SU-DHL-6 (cell line): Measurements from ENCODE around the gene LRP3.

Source experiments
- H2AFZ ChIP-seq: fragments of 200-600 bp; sonication (generic); 2 replicates; pipeline ENCODE4 v1.6.1; 2014; ENCODE audit warnings: low read depth, mild to moderate bottlenecking, moderate library complexity, mixed read lengths, antibody characterized with exemption, low read length; ENCODE audit not compliant: severe bottlenecking
- H3F3A ChIP-seq: fragments of 200-600 bp; shearing (Covaris generic); 2 replicates; pipeline ENCODE4 v1.6.0; 2016; ENCODE audit warnings: antibody characterized with exemption, mild to moderate bottlenecking; ENCODE audit not compliant: insufficient read depth
- H3K27ac ChIP-seq: fragments of 200-600 bp; sonication (generic); 2 replicates; pipeline ENCODE4 v1.5.1; 2016; ENCODE audit warnings: low read depth, mild to moderate bottlenecking, low read length, moderate library complexity, mixed read lengths
- H3K27me3 ChIP-seq: fragments of 200-600 bp; sonication (generic), shearing (Covaris generic); 2 replicates; pipeline ENCODE4 v1.6.0; 2014; ENCODE audit warnings: mild to moderate bottlenecking, low read length
- H3K36me3 ChIP-seq: fragments of 200-600 bp; sonication (generic); 2 replicates; pipeline ENCODE4 v1.6.1; 2014; ENCODE audit warnings: mild to moderate bottlenecking, low read length, mixed read lengths
- H3K4me2 ChIP-seq: fragments of 300-600, 200-600 bp; shearing (Covaris generic), sonication (generic); 2 replicates; pipeline ENCODE4 v1.6.0; 2014; ENCODE audit warnings: low read length, low read depth, mild to moderate bottlenecking; ENCODE audit not compliant: poor library complexity, severe bottlenecking
- H3K4me3 ChIP-seq: fragments of 200-600 bp; sonication (generic); 2 replicates; pipeline ENCODE4 v1.5.1; 2014; ENCODE audit warnings: antibody characterized with exemption, low read length, mild to moderate bottlenecking, mixed read lengths; ENCODE audit not compliant: insufficient read depth, poor library complexity, severe bottlenecking
- H3K79me2 ChIP-seq: fragments of 200-600 bp; sonication (generic); 2 replicates; pipeline ENCODE4 v1.6.1; 2014; ENCODE audit warnings: mild to moderate bottlenecking, low read length, moderate library complexity; ENCODE audit not compliant: insufficient read depth
- H3K9ac ChIP-seq: fragments of 200-600 bp; sonication (generic); 2 replicates; pipeline ENCODE4 v1.7.0; 2014; ENCODE audit warnings: mild to moderate bottlenecking, low read length
- H3K9me2 ChIP-seq: fragments of 200-600 bp; sonication (generic); replicated peaks from 2 replicates; pipeline ENCODE4 v1.6.1; 2014; ENCODE audit warnings: low read length; ENCODE audit not compliant: insufficient read depth
- H3K9me3 ChIP-seq: fragments of 200-600 bp; sonication (generic); 2 replicates; pipeline ENCODE4 v1.6.1; 2014; ENCODE audit warnings: low read length, mixed read lengths; ENCODE audit not compliant: insufficient read depth
- H4K20me1 ChIP-seq: fragments of 200-600 bp; sonication (generic); 2 replicates; pipeline ENCODE4 v1.6.1; 2014; ENCODE audit warnings: low read depth, mild to moderate bottlenecking, antibody characterized with exemption, low read length, moderate library complexity, mixed read lengths
- EZH2phosphoT487 ChIP-seq: fragments of 200-600 bp; sonication (generic), shearing (Covaris generic); conservative IDR thresholded peaks from 2 replicates; pipeline ENCODE4 v1.6.1; 2018; ENCODE audit warnings: mild to moderate bottlenecking, antibody characterized with exemption, low read length, moderate library complexity, mixed read lengths
- TF ChIP-seq, protein P1 (sequence below): fragments of 200-600 bp; sonication (generic); IDR thresholded peaks from one replicate; pipeline ENCODE4 v1.5.1; 2017; ENCODE audit warnings: antibody characterized with exemption, mild to moderate bottlenecking, low read length, moderate library complexity; ENCODE audit not compliant: insufficient read depth, poor library complexity, severe bottlenecking

The LRP3 gene

DNA sequence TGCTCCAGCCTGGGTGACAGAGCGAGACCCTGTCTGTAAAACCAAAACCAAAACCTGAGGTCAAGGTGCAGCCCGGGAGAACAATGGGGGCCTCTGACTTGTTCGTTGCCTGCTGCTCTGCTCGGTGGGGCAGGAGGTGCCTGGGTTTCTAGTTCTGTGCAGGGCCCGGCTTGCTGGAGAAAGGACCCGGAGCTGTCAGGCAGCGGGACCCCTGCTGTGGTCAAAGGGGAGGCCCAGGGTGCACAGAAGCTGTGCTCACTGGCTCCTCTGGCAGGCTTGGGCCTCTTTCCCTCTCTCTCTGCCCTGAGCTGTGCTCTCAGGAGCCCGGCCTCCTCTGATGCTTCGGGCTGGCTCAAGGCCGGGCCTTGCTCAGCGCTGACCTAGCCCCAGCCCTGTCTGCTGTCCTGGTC lies 3.5 kb downstream of the LRP3 start:
- Histone ChIP-seq H3K27me3 (no peaks in the 10 kb centered on the region), H3K9me2 (no peaks in the 10 kb centered on the region), H3K36me3 (no peaks in the 10 kb centered on the region), H3K9me3 (no peaks in the 10 kb centered on the region), H3F3A (no peaks in the 10 kb centered on the region), H2AFZ (no peak overlapping the region), H3K4me3 (no peak overlapping the region), H3K27ac (no peak overlapping the region), H3K9ac (no peak overlapping the region), H3K4me2 (no peak overlapping the region), H3K79me2 (no peaks in the 10 kb centered on the region), H4K20me1 (no peaks in the 10 kb centered on the region)
- TF ChIP-seq, protein P1, sequence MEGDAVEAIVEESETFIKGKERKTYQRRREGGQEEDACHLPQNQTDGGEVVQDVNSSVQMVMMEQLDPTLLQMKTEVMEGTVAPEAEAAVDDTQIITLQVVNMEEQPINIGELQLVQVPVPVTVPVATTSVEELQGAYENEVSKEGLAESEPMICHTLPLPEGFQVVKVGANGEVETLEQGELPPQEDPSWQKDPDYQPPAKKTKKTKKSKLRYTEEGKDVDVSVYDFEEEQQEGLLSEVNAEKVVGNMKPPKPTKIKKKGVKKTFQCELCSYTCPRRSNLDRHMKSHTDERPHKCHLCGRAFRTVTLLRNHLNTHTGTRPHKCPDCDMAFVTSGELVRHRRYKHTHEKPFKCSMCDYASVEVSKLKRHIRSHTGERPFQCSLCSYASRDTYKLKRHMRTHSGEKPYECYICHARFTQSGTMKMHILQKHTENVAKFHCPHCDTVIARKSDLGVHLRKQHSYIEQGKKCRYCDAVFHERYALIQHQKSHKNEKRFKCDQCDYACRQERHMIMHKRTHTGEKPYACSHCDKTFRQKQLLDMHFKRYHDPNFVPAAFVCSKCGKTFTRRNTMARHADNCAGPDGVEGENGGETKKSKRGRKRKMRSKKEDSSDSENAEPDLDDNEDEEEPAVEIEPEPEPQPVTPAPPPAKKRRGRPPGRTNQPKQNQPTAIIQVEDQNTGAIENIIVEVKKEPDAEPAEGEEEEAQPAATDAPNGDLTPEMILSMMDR: no peak
- no peak for TF ChIP-seq EZH2phosphoT487

DNA sequence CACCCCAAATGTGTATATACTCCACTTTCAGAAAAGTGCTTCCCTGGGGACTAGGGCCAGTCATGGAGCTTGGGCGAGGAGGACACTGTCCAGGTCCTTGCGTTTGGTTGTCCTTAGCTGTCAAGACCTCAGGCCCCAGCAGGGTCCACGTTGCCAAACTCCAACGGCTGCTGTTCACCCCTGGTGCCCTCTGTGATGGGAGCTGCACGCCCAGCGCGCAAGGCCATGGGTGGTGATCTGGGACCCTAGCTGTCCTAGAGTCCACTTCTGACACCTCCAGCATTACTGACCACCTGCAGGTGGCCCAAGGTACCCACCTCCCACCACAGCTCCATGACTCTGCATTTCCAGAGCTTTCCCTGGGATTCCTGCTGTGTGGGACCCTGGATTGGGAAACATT lies 4.0 kb downstream of the LRP3 start:
- no peaks in the 10 kb centered on the region for H3K36me3 ChIP-seq
- no peaks in the 10 kb centered on the region for H3K9me3 ChIP-seq
- H3K27me3 ChIP-seq: no peaks in the 10 kb centered on the region
- no peak overlapping the region for H3K4me2 ChIP-seq
- H3K9me2 ChIP-seq: no peaks in the 10 kb centered on the region
- no peaks in the 10 kb centered on the region for H3K79me2 ChIP-seq
- H3K4me3 ChIP-seq: no peak overlapping the region
- no peaks in the 10 kb centered on the region for H3F3A ChIP-seq
- TF ChIP-seq EZH2phosphoT487: no peak
- TF ChIP-seq, protein P1: no peak
- H2AFZ ChIP-seq: no peak overlapping the region
- no peak overlapping the region for H3K9ac ChIP-seq
- H3K27ac ChIP-seq: no peak overlapping the region
- no peaks in the 10 kb centered on the region for H4K20me1 ChIP-seq

DNA sequence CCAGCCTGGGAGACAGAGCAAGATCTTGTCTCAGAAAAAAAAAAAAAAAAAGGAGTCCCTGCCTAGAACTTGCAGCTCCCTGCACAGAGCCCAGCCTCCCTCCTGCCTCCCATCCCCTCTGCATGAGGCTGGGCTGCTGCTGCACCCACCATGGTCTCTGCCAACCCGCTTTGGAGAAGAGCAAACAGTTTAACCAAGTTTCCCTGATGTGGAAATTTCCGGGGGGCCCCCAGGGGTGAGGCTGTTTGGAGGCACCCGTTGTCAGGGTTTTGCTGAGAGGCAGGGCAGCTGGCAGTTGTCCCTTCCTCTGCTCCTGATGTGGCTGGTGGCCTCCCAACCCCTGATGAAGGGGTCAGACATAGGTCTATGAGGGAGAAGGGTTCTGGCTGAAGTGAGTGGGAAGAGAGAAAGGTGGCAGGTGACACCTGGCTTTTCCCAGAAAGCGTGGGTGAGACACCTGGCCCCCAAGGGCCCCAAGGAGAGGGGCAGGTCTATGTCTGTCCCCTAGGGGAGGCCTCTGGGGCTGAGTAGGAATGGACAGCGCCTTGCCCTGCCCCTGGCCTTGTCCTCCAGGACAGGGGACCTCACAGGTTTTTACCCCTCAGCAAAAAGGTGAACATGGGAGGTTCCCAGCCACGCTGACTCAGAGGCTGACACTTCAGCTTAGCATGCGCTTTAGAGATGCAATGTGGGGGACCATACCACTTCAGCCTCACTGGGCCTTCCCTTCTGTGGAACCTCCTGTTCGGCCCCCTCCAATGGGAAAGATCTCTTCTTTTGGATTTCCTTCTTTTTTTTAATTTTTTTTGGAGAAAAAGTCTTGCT lies 5.5 kb downstream of the LRP3 start:
- H3F3A ChIP-seq: no peaks in the 10 kb centered on the region
- no peaks in the 10 kb centered on the region for H3K9me2 ChIP-seq
- H3K9me3 ChIP-seq: no peaks in the 10 kb centered on the region
- no peak overlapping the region for H3K4me2 ChIP-seq
- H2AFZ ChIP-seq: no peak overlapping the region
- no peak overlapping the region for H3K4me3 ChIP-seq
- no peak for TF ChIP-seq EZH2phosphoT487
- TF ChIP-seq, protein P1: no peak
- no peaks in the 10 kb centered on the region for H3K27me3 ChIP-seq
- H3K9ac ChIP-seq: no peak overlapping the region
- no peak overlapping the region for H3K27ac ChIP-seq
- H4K20me1 ChIP-seq: no peaks in the 10 kb centered on the region
- H3K36me3 ChIP-seq: no peaks in the 10 kb centered on the region
- H3K79me2 ChIP-seq: no peaks in the 10 kb centered on the region
